Measurements from ENCODE around the gene EI24.

EI24 gene

GRCh38 chr11:125627236-125627910 is 58.1 kb downstream of the EI24 start:
- no peak for DNase-seq (ENCODE audit: low spot score)

Measured in ecto neural progenitor cell (in vitro differentiated cells).